GM10248 (cell line): ENCODE results near the gene MICB.
"Not testable (repeated sequence)": the region's sequence is repeated elsewhere in the genome, so short reads cannot be mapped to it uniquely, and the experiment has no call there.

ENCODE experiments used
- CTCF ChIA-PET: fragments of 300-600 bp; sonication (Branson Sonifier 250); formaldehyde crosslinking; extraction: SDS; loops from one replicate; lab custom pipeline; 2021; ENCODE audit warnings: antibody characterized with exemption; lab: Yijun Ruan, JAX
- POLR2A ChIA-PET: fragments of 350-650 bp; sonication (Branson Sonifier 250); formaldehyde crosslinking; extraction: SDS; loops from one replicate; lab custom pipeline; 2020; ENCODE audit warnings: antibody characterized with exemption; lab: Yijun Ruan, JAX
- DNase-seq: peaks from one replicate; pipeline ENCODE4 v3.0.0; 2012; ENCODE audit errors: extremely low spot score
- CTCF ChIP-seq: IDR thresholded peaks from 2 replicates; pipeline ENCODE4 v1.5.1; 2012; ENCODE audit warnings: mild to moderate bottlenecking, low read depth; ENCODE audit errors: extremely low read depth, missing control alignments, control extremely low read depth

MICB gene

GRCh38 chr6:31489086-31489485 lies 8.9 kb upstream of the MICB start:
- no peak for TF ChIP-seq CTCF
- DNase-seq: no peak
- ChIA-PET POLR2A (no interaction called here), CTCF (interaction anchor here (1.1 to 1.3 kb wide), 2 partner anchors 90 to 110 kb away, joined by 5 read pairs; no protein-coding TSS in a partner anchor)

- ChIA-PET CTCF (interaction anchor here (1.1 to 1.3 kb wide), 2 partner anchors 91 to 108 kb away, joined by 5 read pairs; no protein-coding TSS in a partner anchor), POLR2A (no interaction called here)
- DNase-seq: no peak
- TF ChIP-seq CTCF: no peak
These were observed 7.7 kb upstream of the MICB start for GRCh38 chr6:31490115-31490873.

GRCh38 chr6:31493550-31493874 lies 4.4 kb upstream of the MICB start:
- POLR2A ChIA-PET, DNase-seq: not testable (repeated sequence)
- CTCF ChIA-PET: interaction anchor here (0.7 to 3.4 kb wide), 20 partner anchors 10 to 335 kb away, joined by 3 to 14 read pairs (median 5); partner anchors contain the start of genes ATP6V1G2, DDX39B, LST1 and LTA

- peak; percentile 64 for DNase-seq
- POLR2A ChIA-PET: interaction anchor here (0.6 to 1.4 kb wide), 3 partner anchors 24 to 81 kb away, joined by 3 to 5 read pairs (median 3); partner anchors contain the start of gene TNF
- TF ChIP-seq CTCF: peak; percentile 92
- CTCF ChIA-PET: interaction anchor here (0.7 to 5.3 kb wide), 23 partner anchors 10 to 337 kb away, joined by 3 to 34 read pairs (median 5); partner anchors contain the start of genes ATP6V1G2, LST1 and LTA
These were observed 3.9 kb upstream of the MICB start for GRCh38 chr6:31493875-31494694.

- no peak for DNase-seq
- POLR2A ChIA-PET: interaction anchor here (0.6 to 1.4 kb wide), 2 partner anchors 52 to 80 kb away, joined by 5 read pairs; partner anchors contain the start of genes NFKBIL1 and TNF
- no peak for TF ChIP-seq CTCF
- CTCF ChIA-PET: interaction anchor here (0.8 to 5.3 kb wide), 10 partner anchors 27 to 102 kb away, joined by 3 to 34 read pairs (median 4); partner anchors contain the start of genes ATP6V1G2 and TNF
These were observed 2.4 kb upstream of the MICB start for GRCh38 chr6:31495580-31495979.

GRCh38 chr6:31496826-31497225 lies 1.1 kb upstream of the MICB start:
- ChIA-PET CTCF (interaction anchor here (1.1 to 5.3 kb wide), 5 partner anchors 31 to 101 kb away, joined by 3 to 34 read pairs (median 4); no protein-coding TSS in a partner anchor), POLR2A (interaction anchor here (0.5 to 1.0 kb wide), 6 partner anchors 20 to 1430 kb away, joined by 3 to 4 read pairs (median 3); partner anchors contain the start of gene PPP1R11)
- not testable (repeated sequence) for DNase-seq

GRCh38 chr6:31498748-31499147 lies 803 bp downstream of the MICB start:
- DNase-seq: no peak
- ChIA-PET POLR2A (interaction anchor here (0.6 to 1.0 kb wide), 3 partner anchors 27 to 858 kb away, joined by 3 to 9 read pairs (median 6); partner anchors contain the start of gene LTB), CTCF (interaction anchor here (1.4 to 5.3 kb wide), 3 partner anchors 36 to 99 kb away, joined by 3 to 34 read pairs (median 4); no protein-coding TSS in a partner anchor)
- no peak for TF ChIP-seq CTCF

GRCh38 chr6:31499648-31500047 lies 1.7 kb downstream of the MICB start:
- CTCF ChIA-PET: interaction anchor here (1.6 kb wide), 1 partner anchor 52 kb away, joined by 4 read pairs; no protein-coding TSS in a partner anchor
- DNase-seq, POLR2A ChIA-PET: not testable (repeated sequence)
